HFFc6 (cell line): ENCODE measurements around the gene ADPGK. TPM values are rescaled to one million over a fixed set of nuclear protein-coding genes. Genes with fewer than 3 reads are reported as not detected.
"Not testable (repeated sequence)": the region's sequence is repeated elsewhere in the genome, so short reads cannot be mapped to it uniquely, and the experiment has no call there.

Experiments
- DNase-seq: peaks from one replicate; pipeline ENCODE4 v3.0.0-alpha.2; 2018
- H3K27ac Mint-ChIP-seq: 2 replicates; pipeline ENCODE4 v1.8.0; 2020; ENCODE audit warnings: mild to moderate bottlenecking, mixed read lengths
- H3K27me3 Mint-ChIP-seq: 2 replicates; pipeline ENCODE4 v1.8.0; 2021; ENCODE audit warnings: mild to moderate bottlenecking, moderate library complexity, mixed read lengths; ENCODE audit not compliant: insufficient read depth
- H3K36me3 Mint-ChIP-seq: 2 replicates; pipeline ENCODE4 v1.8.0; 2021; ENCODE audit warnings: low read depth, mixed read lengths
- H3K4me1 Mint-ChIP-seq: 2 replicates; pipeline ENCODE4 v1.8.0; 2020; ENCODE audit warnings: low read depth, mixed read lengths
- H3K4me3 Mint-ChIP-seq: 2 replicates; pipeline ENCODE4 v1.8.0; 2020; ENCODE audit warnings: mild to moderate bottlenecking, moderate library complexity, mixed read lengths
- H3K9me3 Mint-ChIP-seq: 2 replicates; pipeline ENCODE4 v1.8.0; 2020; ENCODE audit warnings: mild to moderate bottlenecking, mixed read lengths
- total RNA-seq, 6 experiments: library from RNA; stranded (reverse); fragmentation: NEBNext Ultra II Directional; extraction: Animal tissue kit (Norgen Biotek cat#: 25700); gene quantifications; 2 replicates in 1 of 6; 3 replicates in 5 of 6; pipeline ENCODE4 v1.2.3, GENCODE V29; 2021
- TF ChIP-seq, protein P1 (sequence below): fragments of 200-600 bp; sonication (generic); IDR thresholded peaks from 2 replicates; pipeline ENCODE4 v1.5.0; 2021; ENCODE audit warnings: antibody characterized with exemption, mild to moderate bottlenecking

Gene ADPGK
- total RNA-seq, 6 experiments from 2014 or later, result 54.6 to 59.4 (median 56.8) TPM

DNA sequence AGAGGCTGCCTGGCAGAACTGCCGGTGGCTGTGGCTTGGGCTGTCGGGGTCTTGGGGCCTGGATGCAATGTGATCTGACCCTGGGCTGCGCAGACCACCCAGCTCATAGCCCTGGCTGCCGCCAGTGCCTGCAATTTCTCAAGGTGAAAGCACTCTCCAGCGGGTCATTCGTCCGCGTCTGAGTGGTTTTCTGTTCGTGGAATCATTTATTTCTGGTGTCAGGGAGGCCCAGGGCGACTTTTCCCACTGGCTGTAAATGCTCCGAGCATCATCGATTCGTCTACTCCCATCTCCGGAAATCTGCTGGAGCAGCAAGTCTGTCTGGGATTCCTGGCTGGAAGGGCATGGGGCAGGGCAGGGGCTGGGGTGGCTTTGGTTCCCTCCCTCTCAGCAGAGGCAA is 40.6 kb upstream of the ADPGK start:
- Mint-ChIP-seq H3K9me3 (no peaks in the 10 kb centered on the region), H3K27me3 (peaks cover 27% of the 10 kb centered on the region), H3K4me1 (no peaks in the 10 kb centered on the region), H3K27ac (no peak overlapping the region), H3K4me3 (no peak overlapping the region), H3K36me3 (no peaks in the 10 kb centered on the region)
- DNase-seq, result no peak
- TF ChIP-seq, protein P1, sequence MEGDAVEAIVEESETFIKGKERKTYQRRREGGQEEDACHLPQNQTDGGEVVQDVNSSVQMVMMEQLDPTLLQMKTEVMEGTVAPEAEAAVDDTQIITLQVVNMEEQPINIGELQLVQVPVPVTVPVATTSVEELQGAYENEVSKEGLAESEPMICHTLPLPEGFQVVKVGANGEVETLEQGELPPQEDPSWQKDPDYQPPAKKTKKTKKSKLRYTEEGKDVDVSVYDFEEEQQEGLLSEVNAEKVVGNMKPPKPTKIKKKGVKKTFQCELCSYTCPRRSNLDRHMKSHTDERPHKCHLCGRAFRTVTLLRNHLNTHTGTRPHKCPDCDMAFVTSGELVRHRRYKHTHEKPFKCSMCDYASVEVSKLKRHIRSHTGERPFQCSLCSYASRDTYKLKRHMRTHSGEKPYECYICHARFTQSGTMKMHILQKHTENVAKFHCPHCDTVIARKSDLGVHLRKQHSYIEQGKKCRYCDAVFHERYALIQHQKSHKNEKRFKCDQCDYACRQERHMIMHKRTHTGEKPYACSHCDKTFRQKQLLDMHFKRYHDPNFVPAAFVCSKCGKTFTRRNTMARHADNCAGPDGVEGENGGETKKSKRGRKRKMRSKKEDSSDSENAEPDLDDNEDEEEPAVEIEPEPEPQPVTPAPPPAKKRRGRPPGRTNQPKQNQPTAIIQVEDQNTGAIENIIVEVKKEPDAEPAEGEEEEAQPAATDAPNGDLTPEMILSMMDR, result no peak

DNA sequence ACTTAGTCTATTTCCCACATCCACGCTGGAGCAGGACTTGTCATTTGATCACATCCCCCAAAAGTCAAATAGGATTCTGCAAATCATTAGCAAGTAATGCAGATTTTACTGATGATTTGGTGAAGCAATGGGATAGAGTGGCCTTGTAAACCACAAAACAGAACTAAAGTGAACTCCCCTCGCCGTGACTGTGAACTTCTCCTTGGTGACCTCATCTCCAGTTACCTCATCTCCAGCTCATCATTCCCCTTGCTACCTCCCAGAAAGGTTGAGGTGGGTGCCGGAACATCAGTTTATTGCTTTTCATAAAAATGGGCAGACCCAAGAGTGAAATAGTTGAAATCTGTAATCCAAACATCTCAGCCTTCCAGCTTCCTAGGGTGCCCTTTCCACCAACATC is 36.7 kb upstream of the ADPGK start:
- Mint-ChIP-seq H3K4me1 (no peaks in the 10 kb centered on the region), H3K27me3 (peaks cover 34% of the 10 kb centered on the region), H3K27ac (no peak overlapping the region), H3K9me3 (no peaks in the 10 kb centered on the region), H3K36me3 (no peaks in the 10 kb centered on the region), H3K4me3 (no peak overlapping the region)
- TF ChIP-seq, protein P1, result no peak
- DNase-seq, result no peak

DNA sequence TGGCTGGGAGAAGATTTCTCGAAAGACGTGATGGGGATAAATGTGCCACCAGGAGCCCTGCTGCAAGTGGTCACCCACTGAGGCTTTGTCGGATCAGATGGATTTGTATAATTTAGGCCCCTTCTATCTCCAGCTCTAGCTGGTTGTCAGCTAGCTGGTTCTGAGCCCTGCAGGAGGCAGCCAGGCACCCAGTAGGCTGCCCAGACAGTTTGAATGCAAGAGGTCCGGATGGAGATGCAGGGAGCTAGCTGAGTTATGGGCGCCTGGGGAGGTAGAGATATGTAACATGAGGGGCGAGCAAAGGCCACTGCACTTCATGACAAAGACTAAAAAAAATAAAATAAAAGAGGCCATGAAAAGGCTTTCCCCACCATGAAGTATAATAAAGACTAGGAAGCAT is 35.1 kb upstream of the ADPGK start:
- Mint-ChIP-seq H3K27ac (no peak overlapping the region), H3K27me3 (peaks cover 29% of the 10 kb centered on the region), H3K4me3 (no peak overlapping the region), H3K36me3 (no peaks in the 10 kb centered on the region), H3K9me3 (no peaks in the 10 kb centered on the region), H3K4me1 (no peaks in the 10 kb centered on the region)
- TF ChIP-seq, protein P1, result no peak
- no peak for DNase-seq

DNA sequence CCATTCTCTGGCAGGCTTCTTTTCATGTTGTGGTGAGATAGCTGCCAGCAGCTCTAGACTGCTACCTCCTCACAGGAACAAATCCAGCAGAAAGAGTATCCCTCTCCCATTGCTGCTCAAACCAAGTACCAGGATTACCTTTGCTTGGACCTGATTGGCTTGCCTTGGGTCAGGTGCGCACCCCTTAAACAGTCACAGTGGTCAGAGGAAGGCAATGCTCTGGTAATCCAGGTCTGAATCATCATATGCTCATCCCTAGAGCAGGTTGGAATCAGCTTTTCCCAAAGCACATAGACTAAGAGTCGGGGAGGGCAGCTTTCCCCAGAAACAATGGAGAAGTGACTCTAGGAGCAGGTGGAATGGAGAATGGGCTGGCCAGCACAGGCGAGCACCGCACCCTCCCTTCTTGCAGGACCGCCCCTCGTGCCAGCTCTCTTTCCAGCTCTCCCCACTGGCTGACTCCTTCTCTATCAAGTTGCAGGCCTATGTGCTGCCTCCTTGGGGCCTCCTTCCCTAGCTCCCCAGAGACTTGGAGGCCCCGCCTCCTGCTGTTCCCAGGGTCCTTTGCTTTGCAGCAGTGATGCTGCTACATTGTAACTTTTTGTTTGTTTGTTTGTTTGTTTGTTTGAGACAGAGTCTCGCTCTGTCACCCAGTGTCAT is 29.9 kb upstream of the ADPGK start:
- H3K27me3 Mint-ChIP-seq, result peaks cover 32% of the 10 kb centered on the region
- H3K36me3 Mint-ChIP-seq, result no peaks in the 10 kb centered on the region
- H3K27ac Mint-ChIP-seq, result no peak overlapping the region
- no peak for DNase-seq
- H3K4me3 Mint-ChIP-seq, result no peak overlapping the region
- H3K4me1 Mint-ChIP-seq, result no peaks in the 10 kb centered on the region
- TF ChIP-seq, protein P1, result no peak
- no peaks in the 10 kb centered on the region for H3K9me3 Mint-ChIP-seq

DNA sequence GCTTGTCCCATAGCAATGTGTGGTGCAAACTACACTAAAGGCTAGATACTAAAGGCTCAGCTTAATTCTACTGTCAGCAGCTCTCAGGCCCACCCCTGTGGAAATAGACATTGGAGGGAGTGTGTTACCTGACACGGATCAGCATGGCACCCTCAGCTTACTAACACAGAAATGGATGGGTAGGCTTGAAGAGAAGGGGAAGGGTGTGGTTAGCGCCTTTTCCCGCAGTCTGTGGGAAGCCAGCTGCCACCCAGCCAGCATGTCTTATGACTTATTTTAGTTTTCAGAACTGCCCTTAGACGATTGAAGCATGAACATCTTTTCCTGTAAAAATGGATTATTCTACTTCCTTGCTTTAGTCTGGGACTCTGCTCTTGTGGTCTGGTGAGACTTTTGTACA is 25.8 kb upstream of the ADPGK start:
- TF ChIP-seq, protein P1, result no peak
- Mint-ChIP-seq H3K27me3 (peaks cover 32% of the 10 kb centered on the region), H3K4me3 (no peak overlapping the region), H3K27ac (no peak overlapping the region), H3K9me3 (no peaks in the 10 kb centered on the region), H3K4me1 (no peaks in the 10 kb centered on the region), H3K36me3 (no peaks in the 10 kb centered on the region)
- DNase-seq, result no peak

DNA sequence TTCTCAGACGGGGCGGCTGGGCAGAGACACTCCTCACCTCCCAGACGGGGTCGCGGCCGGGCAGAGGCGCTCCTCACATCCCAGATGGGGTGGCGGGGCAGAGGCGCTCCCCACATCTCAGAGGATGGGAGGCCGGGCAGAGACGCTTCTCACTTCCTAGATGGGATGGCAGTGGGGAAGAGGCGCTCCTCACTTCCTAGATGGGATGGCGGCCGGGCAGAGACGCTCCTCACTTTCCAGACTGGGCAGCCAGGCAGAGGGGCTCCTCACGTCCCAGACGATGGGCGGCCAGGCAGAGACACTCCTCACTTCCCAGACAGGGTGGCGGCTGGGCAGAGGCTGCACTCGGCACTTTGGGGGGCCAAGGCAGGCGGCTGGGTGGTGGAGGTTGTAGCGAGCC is 23.8 kb upstream of the ADPGK start:
- not testable (repeated sequence) for H3K4me1 Mint-ChIP-seq, H3K9me3 Mint-ChIP-seq, H3K36me3 Mint-ChIP-seq, H3K27ac Mint-ChIP-seq, DNase-seq, H3K4me3 Mint-ChIP-seq
- peaks cover 29% of the 10 kb centered on the region for H3K27me3 Mint-ChIP-seq
